Tibial artery (tissue), 4 donors: ENCODE results near the gene FNBP1.

Source experiments
- DNase-seq, 2 donors: peaks; one replicate each; pipeline ENCODE4 v3.0.0-alpha.2; 2019
- H3K27ac ChIP-seq, 2 donors: fragments of 200-600 bp; sonication (generic) in 1 of 2; 1 replicate in 1 of 2; 2 replicates in 1 of 2; pipeline ENCODE4 v1.5.1; 2018 to 2019; ENCODE audit warnings: mild to moderate bottlenecking in 1 of 2
- H3K27me3 ChIP-seq, 2 donors: fragments of 200-600 bp; sonication (generic) in 1 of 2; one replicate each; pipeline versions ENCODE4 v1.5.1 to v1.6.0; 2016 to 2019
- H3K36me3 ChIP-seq, 3 donors: fragments of 200-600 bp; sonication (generic) in 2 of 3; one replicate each; pipeline ENCODE4 v1.5.1; 2016 to 2019; ENCODE audit warnings: mild to moderate bottlenecking in 2 of 3
- H3K4me1 ChIP-seq, 4 donors: fragments of 200-600 bp; sonication (generic) in 2 of 4; 1 replicate in 3 of 4; 2 replicates in 1 of 4; pipeline ENCODE4 v1.5.1; 2016 to 2019
- H3K4me3 ChIP-seq, 2 donors: fragments of 200-600 bp; sonication (generic) in 1 of 2; 1 replicate in 1 of 2; 2 replicates in 1 of 2; pipeline ENCODE4 v1.5.1; 2018 to 2019; ENCODE audit warnings: mild to moderate bottlenecking in 2 of 2
- H3K9me3 ChIP-seq, 3 donors: fragments of 200-600 bp; sonication (generic) in 1 of 3; one replicate each; pipeline ENCODE4 v1.5.1; 2016 to 2019
- CTCF ChIP-seq, 2 experiments: fragments of 200-600 bp in 1 of 2; fragments of 450-650 bp in 1 of 2; IDR thresholded peaks; one replicate each; pipeline ENCODE4 v1.5.1; 2017 to 2019; ENCODE audit warnings: antibody characterized with exemption in 2 of 2, mild to moderate bottlenecking in 1 of 2, moderate library complexity in 1 of 2
- intact Hi-C: fragments of 100-400 bp; cut with DNase I; formaldehyde crosslinking; loops from one replicate; pipeline ENCODE4 v1.15.0; 2023; ENCODE audit warnings: low total_unique reads

Gene FNBP1

GRCh38 chr9:129914051-129914450 lies 128.9 kb downstream of the FNBP1 start:
- Histone ChIP-seq H3K27me3 (no peaks in the 10 kb centered on the region), H3K9me3 (no peaks in the 10 kb centered on the region), H3K4me3 (no peak overlapping the region), H3K4me1 (no peaks in the 10 kb centered on the region), H3K27ac (no peak overlapping the region), H3K36me3 (peaks cover 7 to 22% (median 17%) of the 10 kb centered on the region in 3 donors)
- intact Hi-C loops: no loop called here
- DNase-seq: no peak
- no peak for TF ChIP-seq CTCF (IDR thresholded peaks at IDR 0.05)

- intact Hi-C loops: no loop called here
- Histone ChIP-seq H3K27ac (no peak overlapping the region), H3K27me3 (no peaks in the 10 kb centered on the region), H3K4me3 (no peak overlapping the region), H3K36me3 (peaks cover 33 to 40% (median 39%) of the 10 kb centered on the region in 3 donors), H3K4me1 (no peaks in the 10 kb centered on the region), H3K9me3 (no peaks in the 10 kb centered on the region)
- DNase-seq: peak in 1 of 2 donors; percentile 59
- TF ChIP-seq CTCF (IDR thresholded peaks at IDR 0.05): no peak
Measured at GRCh38 chr9:129910628-129911567, 132.1 kb downstream of the FNBP1 start.

GRCh38 chr9:129909851-129910250 lies 133.1 kb downstream of the FNBP1 start:
- no peaks in the 10 kb centered on the region for H3K4me1 ChIP-seq
- H3K9me3 ChIP-seq: no peaks in the 10 kb centered on the region
- no peak overlapping the region for H3K4me3 ChIP-seq
- TF ChIP-seq CTCF (IDR thresholded peaks at IDR 0.05): no peak
- intact Hi-C loops: no loop called here
- peaks cover 40 to 48% (median 41%) of the 10 kb centered on the region in 3 donors for H3K36me3 ChIP-seq
- DNase-seq: no peak
- H3K27ac ChIP-seq: no peak overlapping the region
- no peaks in the 10 kb centered on the region for H3K27me3 ChIP-seq

- H3K4me1 ChIP-seq: no peaks in the 10 kb centered on the region
- intact Hi-C loops: no loop called here
- H3K9me3 ChIP-seq: no peaks in the 10 kb centered on the region
- no peak for TF ChIP-seq CTCF (IDR thresholded peaks at IDR 0.05)
- DNase-seq: no peak
- H3K4me3 ChIP-seq: no peak overlapping the region
- H3K27ac ChIP-seq: no peak overlapping the region
- no peaks in the 10 kb centered on the region for H3K27me3 ChIP-seq
- peaks cover 47 to 50% (median 48%) of the 10 kb centered on the region in 3 donors for H3K36me3 ChIP-seq
Measured at GRCh38 chr9:129908906-129909305, 134.1 kb downstream of the FNBP1 start.

GRCh38 chr9:129907201-129907600 lies 135.8 kb downstream of the FNBP1 start:
- Histone ChIP-seq H3K4me1 (no peaks in the 10 kb centered on the region), H3K4me3 (no peak overlapping the region), H3K27ac (no peak overlapping the region), H3K36me3 (peaks cover 57 to 66% (median 60%) of the 10 kb centered on the region in 3 donors), H3K9me3 (no peaks in the 10 kb centered on the region), H3K27me3 (no peaks in the 10 kb centered on the region)
- intact Hi-C loops: no loop called here
- TF ChIP-seq CTCF (IDR thresholded peaks at IDR 0.05): no peak
- DNase-seq: no peak
